AG08395 (cell line): ENCODE measurements around the gene BCOR.

Source experiments
- DNase-seq: peaks from one replicate; pipeline ENCODE4 v3.0.0; 2012; ENCODE audit warnings: mixed read lengths, low spot score

BCOR gene

DNA sequence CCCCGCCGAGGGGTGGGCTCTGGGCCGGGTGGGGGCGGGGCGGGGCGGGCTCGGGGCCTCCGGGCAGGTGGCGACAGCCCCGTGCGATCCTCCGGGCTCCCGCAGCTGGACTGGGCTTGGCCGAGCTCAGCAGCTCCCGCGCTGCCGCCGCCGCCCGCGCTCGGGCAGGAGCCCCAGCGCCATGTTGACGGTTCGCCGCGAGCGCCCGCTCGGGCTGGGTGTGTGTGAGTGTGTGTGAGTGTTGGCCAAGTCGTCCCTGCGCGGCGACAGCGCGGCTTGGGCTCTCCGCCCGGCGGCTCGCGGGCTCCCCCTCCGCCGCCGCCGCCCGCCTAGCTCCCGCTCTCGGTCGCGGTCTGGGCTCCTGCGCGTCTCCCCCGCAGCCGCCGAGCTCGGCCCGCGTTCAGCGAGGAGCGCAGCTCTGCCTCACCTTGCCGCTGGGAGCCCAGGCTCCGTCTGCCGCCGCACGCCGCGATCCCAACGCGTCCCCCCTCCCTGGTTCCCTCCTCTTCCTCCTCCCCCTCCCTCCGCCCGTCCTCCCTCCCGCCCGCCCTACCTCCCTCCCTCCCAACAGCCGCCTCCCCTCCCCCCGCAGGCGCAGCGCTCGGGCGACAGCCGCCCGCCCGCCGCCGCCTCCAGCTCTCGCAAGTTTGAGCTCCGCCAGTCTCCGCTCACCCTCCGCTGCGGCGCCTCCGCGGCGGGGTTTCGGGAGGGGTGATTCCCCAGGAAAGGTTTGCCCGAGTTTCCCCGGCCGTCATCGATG, at the start of gene BCOR:
TSS of gene BCOR (minus strand) at position 455 of the 760 bp plus-strand sequence. CDS start 20,029 bp downstream, outside the sequence.
- DNase-seq = peak; percentile 47

- DNase-seq = no peak
These were observed 49.6 kb upstream of the BCOR start for GRCh38 chrX:40147126-40147952.

GRCh38 chrX:40146262-40147125, 48.7 kb upstream of the BCOR start:
- no peak for DNase-seq

DNA sequence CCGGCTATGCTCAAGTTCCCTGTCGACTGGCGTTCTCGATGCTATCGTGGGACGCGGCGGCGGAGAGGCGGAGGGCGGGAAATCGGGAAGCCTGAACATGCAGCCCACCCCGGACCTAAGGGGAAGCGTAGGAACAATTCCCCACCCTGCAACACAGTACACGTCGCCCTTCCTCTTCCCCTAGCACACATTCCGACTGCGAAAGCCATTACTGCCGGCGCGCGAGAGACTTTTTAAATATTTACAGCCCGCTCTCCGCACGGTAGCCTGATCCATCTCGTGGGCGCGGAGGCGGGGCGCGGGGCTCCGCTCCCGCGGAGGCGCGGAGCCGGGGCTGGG, 48.1 kb upstream of the BCOR start:
- DNase-seq = no peak

DNA sequence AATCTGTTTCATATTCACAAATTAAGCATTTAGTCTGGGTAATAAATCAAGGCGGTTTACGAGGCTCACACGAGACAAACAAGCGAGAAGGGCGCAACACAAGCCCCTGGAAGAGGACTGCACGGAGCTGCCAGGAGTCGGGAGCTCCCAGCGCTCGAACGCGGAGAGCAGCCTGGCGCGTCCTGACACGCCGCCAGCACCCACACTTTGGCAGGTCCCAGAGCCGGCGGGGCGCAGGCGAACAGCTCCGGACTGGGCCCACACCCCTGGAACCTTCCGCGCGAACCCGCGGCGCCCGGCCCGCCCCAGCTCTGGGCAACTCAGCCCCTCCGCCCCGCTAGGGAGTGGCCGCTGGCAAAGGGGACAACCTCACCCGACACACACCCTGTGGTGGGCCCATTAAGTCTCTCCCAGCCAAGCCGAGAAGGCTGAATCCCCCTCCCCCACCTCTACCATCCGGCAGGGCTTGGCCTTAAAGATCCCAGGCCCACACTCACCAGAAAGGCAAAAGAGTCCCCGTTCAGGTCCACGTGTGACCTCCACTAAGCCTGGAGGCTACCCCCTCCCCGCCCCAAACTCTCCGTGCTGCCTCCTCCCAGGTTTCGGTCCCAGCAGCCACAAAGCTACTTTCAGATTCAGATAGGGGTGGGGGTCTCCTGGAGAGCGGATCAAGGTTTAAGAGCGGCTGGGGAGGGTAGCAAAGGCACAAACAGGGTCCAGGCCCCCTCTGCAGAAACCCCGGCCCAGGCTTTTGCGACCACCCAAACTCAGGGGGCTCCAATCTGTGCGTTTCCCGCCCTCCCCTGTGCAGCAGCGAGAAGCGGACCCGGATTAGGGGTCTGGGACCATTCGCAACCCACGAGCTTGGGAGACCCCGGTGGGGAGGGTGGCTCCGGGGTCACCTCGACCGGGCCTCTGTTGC, 47.5 kb upstream of the BCOR start:
- no peak for DNase-seq

DNA sequence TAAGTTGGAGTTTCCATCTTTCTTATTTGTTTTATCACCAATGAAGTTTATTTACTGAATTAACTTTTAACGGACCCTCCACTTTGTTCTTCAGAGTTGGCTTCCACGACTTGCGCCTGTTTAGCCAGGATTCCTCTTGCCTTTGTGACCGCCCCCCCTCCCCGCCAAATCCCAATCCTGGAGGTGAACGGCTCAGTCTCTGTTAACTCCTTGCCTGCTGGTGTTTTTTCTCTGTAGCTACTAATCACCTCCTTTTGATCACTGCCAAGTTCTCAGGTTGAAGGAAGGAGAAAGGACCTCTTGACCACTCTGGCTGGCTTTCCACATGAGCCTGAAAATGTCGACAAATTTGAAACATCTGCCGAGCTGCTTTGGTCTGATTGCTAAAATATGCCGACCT, 46.8 kb upstream of the BCOR start:
- DNase-seq = no peak

GRCh38 chrX:40143987-40144386, 46.2 kb upstream of the BCOR start:
- DNase-seq = no peak

DNA sequence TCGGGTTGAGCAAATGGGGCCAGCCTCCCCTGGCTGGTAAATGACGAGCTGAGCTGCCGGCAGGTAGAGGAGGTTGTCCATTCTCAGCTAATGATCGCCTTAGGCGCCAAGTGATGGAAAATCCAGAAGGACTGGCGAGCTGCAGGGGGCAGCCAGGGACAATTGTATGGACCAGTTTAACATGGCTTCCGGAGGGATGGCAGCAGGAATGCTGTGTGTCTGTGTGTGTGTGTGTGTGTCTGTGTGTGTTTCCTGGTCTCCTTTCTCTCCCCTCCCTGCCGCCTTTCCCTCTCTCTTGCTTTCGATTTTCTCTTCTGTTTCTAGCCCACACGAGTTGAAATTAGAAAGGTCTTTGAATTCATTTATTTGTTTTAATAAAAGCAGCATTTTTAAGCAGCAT, 45.2 kb upstream of the BCOR start:
- no peak for DNase-seq

- DNase-seq = no peak
These were observed 44.7 kb upstream of the BCOR start for GRCh38 chrX:40142417-40142816.

DNA sequence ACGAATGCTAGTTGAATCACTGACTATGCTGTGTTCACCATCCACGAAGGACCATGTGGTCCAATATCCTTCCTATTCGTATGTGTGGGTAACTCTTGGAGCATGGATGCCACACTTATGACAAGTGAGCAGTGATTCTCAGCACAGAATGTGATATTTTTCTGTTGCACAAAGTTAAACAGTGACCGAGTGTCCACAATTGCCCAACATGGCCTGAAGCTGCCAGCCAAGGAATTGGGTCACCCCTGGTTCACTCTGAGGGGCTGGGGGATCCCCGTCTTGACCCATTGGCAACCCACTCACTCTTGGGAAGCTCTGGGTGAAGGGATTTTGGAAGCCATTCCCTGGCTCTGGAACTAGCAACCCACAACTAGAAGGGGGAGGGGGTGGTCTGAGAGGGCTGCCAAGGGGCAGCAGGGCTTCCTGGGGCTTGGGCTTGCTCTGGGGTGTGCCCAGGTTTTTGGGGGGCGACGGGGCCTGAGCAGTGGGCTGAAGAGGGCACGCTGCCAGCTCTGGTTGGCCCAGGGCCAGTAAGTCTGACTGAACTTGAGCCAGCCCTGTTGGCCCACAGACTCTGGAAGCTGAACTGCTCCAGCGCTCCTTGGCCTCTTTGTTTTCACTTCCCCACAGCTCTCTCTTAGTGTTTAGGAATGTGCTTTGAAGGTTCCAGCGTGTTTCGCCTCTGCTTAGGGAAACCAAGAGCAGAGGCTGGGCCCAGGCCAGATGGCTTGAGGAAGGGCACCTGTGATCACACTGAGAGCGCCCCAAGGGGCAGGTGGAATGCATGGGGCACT, 43.1 kb upstream of the BCOR start:
- DNase-seq = no peak

DNA sequence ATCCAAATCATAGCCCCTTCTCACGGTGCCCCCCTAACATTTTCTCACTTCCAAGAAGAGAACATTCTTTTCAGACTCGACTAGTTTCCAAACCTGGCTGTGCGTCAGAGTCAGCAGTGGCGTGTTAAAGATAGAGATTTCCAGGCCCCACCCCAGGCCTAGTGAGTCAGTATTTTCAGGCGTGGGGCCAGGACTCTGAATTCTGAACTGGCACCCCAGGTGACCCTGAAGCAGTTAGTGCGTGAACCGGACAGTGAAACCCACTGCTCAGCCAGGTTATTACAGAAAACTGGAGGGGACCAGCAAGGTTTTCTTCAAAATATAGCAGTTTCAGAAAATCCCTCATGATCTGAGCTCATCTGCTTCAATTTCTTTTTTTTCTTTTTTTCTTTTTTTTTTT, 35.0 kb upstream of the BCOR start:
- peak; percentile 83 for DNase-seq

DNA sequence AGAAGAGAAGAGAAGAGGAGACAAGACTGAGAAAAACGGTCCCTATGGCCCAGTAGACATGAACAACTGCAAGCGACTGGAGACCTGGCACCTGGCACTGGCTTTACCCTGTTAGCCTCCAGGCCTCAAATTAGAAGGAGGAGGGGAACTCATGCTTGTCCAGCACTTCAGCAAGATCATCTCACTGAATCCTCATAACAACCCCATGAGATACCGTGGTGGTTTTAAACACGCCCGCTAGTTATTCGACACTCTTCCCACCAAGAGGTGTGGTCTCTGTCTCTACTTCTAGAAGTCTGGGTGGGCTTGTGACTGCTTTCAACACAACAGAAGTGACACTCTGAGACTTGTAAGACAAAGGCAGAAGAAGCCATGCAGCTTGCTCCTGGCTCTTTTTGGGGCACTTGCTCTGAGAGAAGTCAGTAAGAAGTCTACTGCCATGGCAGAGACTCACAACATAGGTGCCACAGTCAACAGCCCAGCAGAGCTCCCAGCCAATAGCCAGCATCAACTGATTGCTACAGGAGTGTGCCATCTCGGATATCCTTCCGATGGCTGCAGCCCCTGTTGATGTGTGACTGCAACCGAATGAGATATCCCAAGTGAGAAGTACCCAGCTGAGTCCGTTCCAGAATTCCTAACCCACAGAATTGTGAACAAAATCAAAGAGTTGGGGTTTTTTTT, 34.0 kb upstream of the BCOR start:
- no peak for DNase-seq

DNA sequence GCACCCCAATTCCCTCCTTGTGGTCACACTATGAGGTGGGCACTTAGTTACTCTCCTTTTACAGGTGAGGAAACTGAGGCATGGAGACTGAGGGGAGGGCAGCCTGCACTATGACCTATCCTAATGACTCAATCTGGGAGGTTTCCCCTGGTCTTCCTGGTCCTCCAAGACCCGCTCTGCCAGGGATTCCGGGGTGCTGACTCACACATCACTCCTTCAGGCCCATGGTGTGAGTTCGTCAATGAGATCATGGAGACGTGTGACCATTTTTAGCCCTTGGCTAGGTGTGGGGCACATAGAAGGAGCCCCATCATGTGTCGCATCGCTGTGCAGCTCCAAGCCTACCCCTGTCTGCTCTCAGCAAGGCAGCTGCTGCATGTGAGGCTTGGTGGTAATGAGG, 32.4 kb upstream of the BCOR start:
- peak; percentile 55 for DNase-seq

DNA sequence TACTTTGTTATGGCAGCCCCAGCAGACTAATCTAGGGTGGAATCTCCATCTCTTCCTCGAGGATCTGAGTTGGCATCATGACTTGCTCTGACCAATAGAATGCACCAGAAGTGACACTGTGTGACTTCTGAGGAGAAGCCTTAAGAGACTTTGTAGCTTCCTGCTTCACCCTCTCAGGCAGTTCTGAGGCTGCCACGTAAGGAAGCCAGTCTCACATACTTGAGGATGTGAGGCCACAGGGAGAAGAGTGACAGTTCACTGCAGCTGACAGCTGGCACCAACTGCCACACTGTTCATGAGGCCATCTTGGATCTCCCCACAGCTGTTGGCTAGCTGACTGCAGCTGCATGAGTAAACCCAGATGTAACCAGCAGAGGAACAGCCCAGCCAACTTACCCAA, 29.3 kb upstream of the BCOR start:
- DNase-seq = no peak

DNA sequence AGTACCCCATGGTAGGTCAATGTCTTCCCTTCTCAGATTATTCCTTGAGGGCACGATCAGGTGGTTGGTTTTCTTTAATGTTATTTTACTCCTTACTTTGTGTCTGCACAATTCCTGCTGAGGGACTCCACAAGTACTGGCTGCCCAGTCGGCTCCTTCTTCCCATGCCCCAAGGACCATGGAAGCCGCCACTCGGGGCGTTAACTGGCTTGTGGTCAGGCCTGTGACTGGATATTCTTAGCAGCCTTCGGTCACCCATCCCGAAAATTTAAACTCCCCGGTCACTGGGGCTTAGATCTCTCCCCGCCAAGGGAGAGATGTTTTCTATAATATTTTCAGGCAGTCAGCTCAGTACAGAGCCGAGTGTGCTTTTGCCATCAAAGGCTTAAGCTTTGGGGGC, 24.7 kb upstream of the BCOR start:
- no peak for DNase-seq

- DNase-seq = no peak
These were observed 23.9 kb upstream of the BCOR start for GRCh38 chrX:40121618-40122017.

DNA sequence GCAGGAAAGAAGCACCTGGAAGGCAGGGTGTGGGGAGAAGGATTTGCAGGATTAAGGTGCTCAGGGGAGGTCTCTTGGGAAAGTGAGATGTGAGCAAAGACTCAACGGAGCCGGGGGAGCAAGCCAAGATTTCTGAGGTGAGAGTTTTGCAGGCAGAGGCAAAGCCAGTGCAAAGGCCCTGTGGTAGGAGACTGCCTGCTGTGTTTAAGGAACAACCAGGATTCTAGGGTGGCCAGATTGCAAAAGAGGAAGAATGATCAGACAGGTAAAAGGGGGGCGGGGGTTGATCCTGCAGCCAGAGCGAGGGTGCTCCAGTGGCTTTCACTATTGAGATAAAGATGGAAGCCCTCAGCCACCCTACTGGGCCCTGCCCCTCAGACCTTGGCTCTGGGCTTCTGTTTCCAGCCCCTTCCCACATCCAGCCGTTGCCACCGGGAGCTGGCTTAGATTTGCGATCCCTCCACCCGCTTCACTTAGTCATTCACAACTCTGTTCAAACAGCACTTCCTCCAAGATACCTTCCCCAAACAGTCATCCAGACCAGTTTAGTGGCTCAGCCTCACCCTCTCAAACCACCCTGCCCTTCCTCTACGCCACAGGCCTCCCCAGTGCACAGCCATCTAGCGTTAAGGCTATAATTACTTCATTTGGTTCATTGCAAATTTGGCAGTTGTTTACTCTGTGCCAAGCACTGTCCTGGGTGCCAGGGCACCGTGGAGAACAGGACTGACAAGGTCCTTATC, 23.3 kb upstream of the BCOR start:
- DNase-seq = no peak

DNA sequence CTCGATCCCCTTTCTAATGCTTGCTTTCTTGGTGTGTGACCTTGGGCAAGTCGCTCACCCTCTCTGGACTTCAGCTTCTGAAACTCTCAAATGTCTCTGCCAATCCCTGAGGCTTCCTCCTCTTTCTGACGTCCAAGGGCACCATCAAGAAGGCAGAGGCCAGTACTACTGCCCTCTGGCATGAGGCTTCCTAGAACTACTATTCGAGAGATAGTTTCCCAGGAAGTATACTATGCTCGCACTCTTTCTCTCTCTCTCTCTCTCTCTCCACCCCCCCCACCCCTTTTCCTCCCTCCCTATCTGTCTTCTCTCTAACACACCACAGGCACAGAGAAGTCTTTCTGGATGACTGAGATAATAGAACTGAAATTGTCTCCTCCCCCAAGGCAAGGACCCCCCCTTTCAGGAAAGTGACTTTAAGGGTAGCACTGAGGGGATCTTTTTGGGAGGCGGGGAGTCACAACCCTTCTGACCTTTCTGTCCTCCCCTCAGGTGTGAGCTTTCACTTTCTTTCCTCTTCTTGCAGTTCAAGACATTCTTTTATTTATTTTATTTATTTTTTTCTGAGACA, 20.0 kb upstream of the BCOR start:
- no peak for DNase-seq

GRCh38 chrX:40116925-40117324, 19.2 kb upstream of the BCOR start:
- DNase-seq = no peak
